SHP77 (cell line): ENCODE results near the gene GPALPP1.
A peak's percentile ranks its signal among the peaks of the same experiment; 100 is the strongest.
"Not testable (repeated sequence)": the region's sequence is repeated elsewhere in the genome, so short reads cannot be mapped to it uniquely, and the experiment has no call there.

Source experiments
- DNase-seq, 2 experiments: peaks; one replicate each; lab custom pipeline; 2025; lab: John Stamatoyannopoulos, UW

The GPALPP1 gene

GRCh38 chr13:44989071-44989889 is at the start of gene GPALPP1, which contains the start of gene NUFIP1:
TSS of gene GPALPP1 (plus strand) at chr13:44989538. CDS start at chr13:44989655, 117 bp downstream.
TSS of gene NUFIP1 (minus strand) at chr13:44989471. CDS start at chr13:44989436, 35 bp downstream.
- DNase-seq: peak; percentile 78 to 90

GRCh38 chr13:44943411-44943810 is 45.9 kb upstream of the GPALPP1 start:
- not testable (repeated sequence) for DNase-seq

DNA sequence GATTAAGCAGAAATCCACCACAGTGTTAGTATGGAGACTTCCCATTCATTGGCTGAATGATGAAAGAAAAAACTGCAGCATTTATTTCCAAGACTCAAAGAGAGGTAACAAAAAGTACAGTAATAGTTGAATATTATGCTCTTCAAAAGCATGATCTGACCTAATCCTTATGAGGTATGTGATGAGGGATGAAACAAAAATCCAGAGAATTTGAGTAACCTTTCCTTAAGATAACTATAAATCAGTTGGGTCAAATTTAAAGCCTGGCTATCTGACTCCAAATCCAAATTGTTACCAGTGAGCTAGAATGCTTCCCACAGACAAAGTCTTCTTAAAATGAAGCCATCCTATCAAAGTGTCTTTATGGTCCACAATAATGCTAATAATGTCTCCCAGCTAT is 38.2 kb upstream of the GPALPP1 start:
- DNase-seq: no peak

- no peak for DNase-seq
Measured at GRCh38 chr13:44952671-44953070, 36.7 kb upstream of the GPALPP1 start.

- no peak for DNase-seq
Measured at GRCh38 chr13:44954224-44954623, 35.1 kb upstream of the GPALPP1 start.

GRCh38 chr13:44955406-44955805 is 33.9 kb upstream of the GPALPP1 start:
- DNase-seq: no peak

GRCh38 chr13:44961997-44962396 is 27.3 kb upstream of the GPALPP1 start:
- no peak for DNase-seq

DNA sequence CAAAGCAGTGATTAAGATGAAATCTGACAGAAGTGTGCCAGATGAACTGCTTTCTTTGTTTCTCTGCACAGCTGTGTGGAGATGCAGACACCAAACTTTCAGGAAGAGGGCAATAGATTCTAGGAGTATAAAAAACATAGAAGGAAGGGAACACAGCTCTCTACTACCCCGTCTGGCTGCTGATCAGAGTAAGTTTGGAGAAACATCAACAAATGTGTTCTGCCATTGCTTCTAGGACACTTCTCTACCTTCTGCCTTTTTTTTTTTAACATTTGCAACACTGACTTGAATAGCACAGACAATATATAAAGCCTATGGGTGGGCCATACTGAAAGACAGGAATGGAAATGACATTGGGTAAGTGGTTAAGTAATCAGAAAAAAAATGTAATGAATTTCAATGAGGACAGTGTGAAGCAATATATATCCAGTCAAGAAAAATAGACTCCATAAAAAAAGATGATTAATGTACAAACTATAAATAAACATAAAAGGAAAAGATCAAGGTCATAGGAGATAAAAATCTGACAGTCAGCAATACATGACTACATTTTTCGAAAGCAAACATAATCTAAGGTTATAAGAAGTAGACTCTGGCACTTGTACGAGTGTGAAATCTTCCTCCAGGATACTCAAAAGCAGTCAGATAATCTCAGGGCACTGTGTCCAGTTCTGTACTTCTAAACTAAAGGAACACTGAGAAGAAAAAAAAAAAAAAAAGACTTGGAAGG is 21.5 kb upstream of the GPALPP1 start:
- no peak for DNase-seq

GRCh38 chr13:44968434-44968815 is 20.9 kb upstream of the GPALPP1 start:
- no peak for DNase-seq

DNA sequence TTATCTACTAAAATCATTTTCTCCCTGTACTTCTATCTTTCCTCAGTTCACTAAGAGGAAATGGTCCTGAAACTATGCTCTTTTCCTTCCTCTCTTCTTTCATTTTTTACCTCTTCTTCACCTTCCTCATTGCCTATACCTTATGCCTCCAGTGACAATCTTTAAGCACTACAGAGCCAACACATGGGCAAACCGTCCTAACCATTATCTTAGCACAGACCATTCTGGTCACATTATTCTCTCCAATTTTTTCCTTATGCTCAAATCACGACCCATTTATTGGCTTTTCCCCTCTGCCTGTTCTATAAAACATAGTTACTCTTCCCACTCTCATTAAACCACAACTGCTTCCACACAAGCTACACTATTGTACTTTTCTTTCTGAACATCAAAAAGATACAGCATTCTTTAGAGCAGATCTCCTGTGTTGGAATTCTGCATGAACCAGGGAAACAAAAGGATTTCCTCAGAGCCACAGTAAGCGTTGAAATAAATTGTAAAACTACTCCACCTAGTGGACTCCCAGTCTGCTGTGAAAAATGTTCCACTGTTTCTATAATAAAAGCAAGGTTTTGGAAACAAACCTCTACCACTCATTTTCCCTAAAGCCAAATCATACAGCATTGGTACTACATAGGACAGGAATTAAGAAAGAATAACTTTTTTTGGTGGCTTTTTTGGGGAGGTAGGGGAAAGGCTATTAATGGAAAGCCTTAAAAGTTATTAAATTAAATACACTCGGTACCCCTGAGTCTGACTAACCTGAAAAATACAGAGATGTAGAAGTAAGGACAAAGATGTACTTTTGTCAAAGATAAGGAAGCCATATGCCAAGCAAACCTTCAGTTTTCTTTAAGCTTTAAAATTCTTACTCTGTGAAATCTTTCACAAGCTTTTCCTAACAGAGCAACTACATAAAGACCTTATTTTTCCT is 19.5 kb upstream of the GPALPP1 start:
- peak; percentile 22 to 45 for DNase-seq

- no peak for DNase-seq
Measured at GRCh38 chr13:44971656-44972595, 17.4 kb upstream of the GPALPP1 start.

- DNase-seq: peak; percentile 4 to 15
Measured at GRCh38 chr13:44972956-44973581, 16.3 kb upstream of the GPALPP1 start.

DNA sequence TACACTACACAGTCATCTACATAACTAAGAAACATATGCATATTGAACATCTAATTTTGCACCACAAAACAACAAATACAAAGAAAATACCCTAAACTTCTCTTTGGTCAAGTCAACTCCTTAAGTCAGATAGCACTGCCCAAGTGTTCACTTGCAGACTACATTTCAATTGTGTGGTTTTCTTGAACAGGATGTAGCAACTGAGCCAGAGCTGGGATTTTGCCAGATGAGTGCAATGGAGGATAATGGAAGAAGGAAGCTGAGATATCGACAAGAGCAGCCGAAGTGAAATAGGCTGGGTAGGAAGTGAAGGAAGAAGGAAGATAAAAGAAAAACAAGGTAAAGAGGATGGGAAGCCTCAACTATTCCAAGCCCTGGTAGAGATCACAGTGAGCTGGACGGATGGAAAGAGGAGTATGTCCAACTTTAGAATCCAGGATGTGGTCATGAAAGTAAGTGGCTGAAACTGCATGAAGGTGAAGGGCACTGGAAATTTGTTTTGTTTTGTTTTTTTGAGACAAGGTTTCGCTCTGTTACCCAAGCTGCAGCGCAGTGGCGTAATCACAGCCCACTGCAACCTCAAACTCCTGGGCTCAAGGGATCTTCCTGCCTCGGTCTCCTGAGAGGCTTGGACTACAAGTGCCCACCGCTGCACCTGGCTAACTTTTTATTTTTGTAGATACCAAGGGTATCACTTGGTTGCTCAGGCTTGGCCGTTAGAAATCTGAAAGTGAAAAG is 15.1 kb upstream of the GPALPP1 start:
- no peak for DNase-seq

DNA sequence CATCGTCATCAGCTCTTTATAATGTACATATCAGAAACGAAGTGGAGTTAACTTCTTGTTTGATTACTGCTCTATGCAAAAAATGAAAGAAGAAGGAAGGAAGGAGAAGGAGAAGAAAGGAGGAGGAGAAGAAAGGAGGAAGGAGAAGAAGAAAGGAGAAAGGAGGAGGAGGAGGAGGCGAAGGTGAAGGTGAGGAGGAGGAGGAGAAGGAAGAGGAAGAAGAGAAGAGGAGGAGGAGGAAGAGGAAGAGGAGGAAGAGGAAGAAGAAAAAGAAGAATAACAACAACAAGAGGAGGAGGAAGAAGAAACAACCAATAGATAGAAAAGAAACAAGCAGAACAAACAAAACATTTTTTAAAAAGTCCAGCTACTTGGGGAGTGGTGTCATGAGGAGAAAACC is 13.1 kb upstream of the GPALPP1 start:
- DNase-seq: no peak

- DNase-seq: no peak
Measured at GRCh38 chr13:44976949-44977583, 12.3 kb upstream of the GPALPP1 start.

- no peak for DNase-seq
Measured at GRCh38 chr13:44978328-44978727, 11.0 kb upstream of the GPALPP1 start.

DNA sequence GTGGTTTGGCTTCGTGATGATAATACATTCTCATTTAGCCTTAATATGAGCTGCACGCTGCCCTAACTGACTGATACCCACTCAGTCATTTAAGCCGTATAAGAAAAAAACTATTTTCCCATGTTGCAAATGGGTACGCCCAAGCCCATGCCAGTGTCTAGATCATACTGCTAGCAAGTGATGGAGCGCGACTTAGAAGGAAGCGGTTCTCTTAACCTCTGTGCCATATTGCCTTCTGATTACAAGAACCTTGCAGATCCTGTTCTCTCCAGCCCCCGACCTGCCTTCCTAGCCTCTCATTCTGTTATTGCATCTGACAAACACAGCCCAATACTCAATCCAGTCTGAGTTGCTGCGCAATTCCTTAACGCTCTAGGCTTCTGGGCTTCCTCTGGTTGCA is 603 bp downstream of the GPALPP1 start:
- DNase-seq: no peak

GRCh38 chr13:45003417-45003816 is 14.1 kb downstream of the GPALPP1 start:
- DNase-seq: no peak

DNA sequence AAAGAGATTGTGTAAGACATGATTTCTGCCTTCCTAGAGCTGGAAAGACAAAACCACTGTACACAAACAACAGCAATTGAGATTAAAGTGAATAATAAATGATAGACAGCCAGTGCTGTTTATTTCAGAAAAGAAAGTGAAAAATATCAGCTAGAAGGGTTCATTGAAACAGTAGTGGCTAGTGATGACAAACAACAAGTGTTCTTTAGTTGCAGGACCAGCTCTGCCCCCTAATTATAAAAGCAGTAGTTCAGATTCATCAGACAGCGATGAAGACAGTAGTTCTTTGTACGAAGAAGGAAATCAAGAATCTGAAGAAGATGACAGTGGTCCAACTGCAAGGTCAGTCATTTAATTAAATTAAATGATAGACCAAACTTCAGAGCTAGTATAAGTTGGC is 14.8 kb downstream of the GPALPP1 start:
- DNase-seq: no peak
